GM19467 (cell line): Measurements from ENCODE around the gene PDX1.

ENCODE experiments used
- ATAC-seq: cut with Tn5 transposase; IDR thresholded peaks from one replicate; pipeline ENCODE4 v1.9.1; 2021; ENCODE audit warnings: mild to moderate bottlenecking, moderate library complexity; ENCODE audit not compliant: unreplicated experiment

Gene PDX1

DNA sequence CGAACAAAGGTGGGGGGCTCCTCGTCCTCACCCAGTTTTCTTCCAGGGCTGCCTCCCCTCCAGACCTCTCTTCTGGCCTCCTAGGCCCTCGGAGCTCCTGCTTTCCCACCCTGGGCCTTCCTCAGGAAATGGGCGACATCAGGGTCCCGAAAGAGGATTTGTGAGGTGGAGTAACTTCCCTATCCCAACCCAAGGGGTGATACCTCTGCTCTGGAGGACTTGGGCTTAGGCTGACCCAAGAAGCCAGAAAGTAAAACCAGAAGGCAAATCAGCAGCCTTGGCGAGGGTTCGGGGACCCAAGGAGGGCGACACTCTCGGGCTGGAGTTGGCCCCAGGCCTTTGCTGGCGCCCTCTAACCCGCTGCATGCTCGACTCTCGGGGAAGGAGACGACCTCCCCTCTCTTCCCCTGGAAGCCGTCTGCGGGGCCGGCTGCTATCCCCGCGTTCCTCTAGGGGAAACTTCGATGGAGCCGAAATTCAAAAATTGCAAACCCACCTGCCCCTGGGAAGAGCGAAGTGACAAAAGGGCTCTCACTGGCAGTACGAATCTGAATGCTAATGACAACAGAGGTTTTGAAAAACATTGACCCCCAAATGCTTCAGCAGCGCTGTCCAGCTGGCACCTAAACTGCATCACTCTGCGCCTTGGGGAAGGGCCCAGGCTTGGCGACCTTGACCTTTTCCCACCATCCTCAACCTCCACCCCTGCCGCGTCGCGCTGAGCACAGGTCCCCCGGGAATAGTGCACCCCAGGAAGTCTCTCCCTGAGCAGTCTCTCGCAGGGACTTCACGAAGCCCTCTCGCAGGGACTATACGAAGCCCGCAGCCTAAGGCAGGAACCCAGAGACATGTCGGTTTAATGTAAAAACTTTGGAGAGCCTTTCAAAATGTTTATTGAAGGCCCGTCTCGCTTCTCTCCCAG lies 2.4 kb downstream of the PDX1 start:
- ATAC-seq, result no peak

DNA sequence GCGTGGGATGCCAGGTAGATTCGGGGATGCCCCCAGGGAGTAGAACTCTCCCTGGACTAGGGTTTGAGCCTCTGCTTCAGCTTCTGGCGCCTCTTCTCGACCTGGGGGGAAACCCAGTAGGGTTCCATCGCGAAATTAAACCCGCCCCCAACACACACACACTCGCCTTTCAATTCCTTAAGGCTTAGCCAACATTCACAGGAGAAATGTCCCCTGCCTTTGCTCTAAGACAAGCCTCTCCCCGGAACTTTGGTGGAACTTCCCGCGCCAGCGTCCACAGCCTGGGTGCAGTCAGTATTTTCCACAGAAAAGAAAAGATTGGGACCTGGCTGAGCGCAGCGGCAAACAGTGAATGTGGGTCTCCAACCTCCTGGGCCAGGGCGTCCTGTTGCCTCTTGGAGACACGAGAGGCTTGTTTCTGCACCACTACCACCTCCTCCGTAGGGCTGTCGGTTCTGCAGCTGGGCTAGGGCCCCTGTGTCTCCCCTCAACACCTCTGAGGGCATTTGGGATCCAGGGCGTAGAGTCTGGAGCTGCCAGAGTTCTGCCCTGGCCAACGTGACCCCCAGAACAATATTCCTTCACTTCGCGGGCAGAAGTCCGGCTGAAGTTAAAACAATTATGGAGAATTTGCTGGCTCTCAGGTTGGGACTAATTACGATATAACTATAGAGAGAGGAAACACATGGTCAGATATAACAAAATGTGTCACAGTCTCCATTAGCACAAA lies 3.2 kb downstream of the PDX1 start:
- no peak for ATAC-seq

DNA sequence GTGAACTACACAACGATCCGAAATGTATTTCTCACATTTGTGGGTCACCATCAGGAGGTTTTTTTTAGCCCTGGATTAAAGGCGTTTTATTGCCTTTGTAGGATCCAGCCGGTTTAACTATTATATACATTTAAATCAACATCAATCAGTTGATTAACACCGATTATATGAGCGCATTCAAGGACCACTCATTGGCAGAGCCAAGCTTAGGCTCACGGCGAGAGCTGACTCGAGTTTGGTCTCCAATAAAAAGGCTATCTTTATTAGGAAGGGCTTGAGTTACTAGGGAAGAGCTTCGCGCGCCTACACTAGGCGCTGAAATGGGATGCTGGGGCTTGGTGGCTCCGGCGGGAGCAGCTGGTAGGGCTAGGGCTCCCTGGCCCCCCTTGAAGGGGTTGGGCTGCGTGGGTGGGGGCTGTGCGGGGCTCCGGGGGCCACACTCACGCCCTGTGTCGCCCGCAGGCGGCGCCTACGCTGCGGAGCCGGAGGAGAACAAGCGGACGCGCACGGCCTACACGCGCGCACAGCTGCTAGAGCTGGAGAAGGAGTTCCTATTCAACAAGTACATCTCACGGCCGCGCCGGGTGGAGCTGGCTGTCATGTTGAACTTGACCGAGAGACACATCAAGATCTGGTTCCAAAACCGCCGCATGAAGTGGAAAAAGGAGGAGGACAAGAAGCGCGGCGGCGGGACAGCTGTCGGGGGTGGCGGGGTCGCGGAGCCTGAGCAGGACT lies 4.2 kb downstream of the PDX1 start:
- ATAC-seq, result no peak

- ATAC-seq, result no peak
These were observed 4.8 kb downstream of the PDX1 start for GRCh38 chr13:27924529-27925141.

DNA sequence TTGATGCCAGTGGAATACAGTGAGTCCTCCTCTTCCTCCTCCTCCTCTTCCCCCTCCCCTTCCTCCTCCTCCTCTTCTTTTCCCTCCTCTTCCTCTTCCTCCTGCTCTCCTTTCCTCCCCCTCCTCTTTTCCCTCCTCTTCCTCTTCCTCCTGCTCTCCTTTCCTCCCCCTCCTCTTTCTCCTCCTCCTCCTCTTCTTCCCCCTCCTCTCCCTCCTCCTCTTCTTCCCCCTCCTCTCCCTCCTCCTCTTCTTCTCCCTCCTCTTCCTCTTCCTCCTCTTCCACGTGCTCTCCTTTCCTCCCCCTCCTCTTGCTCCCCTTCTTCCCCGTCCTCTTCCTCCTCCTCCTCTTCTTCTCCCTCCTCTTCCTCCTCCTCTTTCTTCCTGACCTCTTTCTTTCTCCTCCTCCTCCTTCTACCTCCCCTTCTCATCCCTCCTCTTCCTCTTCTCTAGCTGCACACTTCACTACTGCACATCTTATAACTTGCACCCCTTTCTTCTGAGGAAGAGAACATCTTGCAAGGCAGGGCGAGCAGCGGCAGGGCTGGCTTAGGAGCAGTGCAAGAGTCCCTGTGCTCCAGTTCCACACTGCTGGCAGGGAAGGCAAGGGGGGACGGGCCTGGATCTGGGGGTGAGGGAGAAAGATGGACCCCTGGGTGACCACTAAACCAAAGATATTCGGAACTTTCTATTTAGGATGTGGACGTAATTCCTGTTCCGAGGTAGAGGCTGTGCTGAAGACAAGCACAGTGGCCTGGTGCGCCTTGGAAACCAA lies 5.6 kb downstream of the PDX1 start:
- ATAC-seq, result no peak

DNA sequence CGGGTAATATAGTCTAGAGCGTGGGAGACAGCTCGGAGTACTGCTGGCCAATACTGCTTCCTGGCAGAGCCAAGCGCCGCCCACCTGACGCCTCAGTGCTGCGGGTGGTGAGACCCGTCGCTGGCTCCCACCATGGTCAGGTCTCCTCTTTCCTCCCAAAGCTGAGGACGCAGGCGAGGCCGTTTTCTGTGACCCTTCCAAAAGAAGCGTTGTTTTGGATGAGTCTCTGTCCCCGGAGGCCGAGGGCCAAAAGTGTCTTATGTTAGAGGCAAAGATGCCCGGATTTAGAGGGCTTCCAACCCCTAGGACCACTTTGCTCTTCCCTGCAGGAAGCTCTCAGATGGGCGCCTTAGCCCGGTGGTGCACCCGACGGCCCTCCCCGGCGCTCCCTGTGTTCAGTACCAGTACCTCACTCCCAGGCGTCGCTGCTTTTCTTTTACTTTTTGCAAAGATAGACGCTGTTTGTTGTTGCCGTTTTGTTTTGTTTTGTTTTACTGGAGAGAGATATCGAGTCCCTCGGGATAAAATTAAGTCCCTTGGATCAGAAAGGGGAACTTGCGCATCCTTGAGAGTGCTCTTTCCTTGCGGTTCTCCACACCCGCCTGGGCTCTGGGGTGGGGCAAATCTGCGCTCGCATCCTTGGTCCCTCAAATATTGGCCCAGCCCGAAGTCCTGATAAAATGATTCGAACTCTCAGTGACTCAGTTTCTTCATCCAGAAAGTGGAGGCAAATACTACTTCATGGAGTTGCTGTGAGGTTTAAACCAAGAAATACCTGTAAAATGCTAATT lies 7.0 kb downstream of the PDX1 start:
- ATAC-seq, result no peak

DNA sequence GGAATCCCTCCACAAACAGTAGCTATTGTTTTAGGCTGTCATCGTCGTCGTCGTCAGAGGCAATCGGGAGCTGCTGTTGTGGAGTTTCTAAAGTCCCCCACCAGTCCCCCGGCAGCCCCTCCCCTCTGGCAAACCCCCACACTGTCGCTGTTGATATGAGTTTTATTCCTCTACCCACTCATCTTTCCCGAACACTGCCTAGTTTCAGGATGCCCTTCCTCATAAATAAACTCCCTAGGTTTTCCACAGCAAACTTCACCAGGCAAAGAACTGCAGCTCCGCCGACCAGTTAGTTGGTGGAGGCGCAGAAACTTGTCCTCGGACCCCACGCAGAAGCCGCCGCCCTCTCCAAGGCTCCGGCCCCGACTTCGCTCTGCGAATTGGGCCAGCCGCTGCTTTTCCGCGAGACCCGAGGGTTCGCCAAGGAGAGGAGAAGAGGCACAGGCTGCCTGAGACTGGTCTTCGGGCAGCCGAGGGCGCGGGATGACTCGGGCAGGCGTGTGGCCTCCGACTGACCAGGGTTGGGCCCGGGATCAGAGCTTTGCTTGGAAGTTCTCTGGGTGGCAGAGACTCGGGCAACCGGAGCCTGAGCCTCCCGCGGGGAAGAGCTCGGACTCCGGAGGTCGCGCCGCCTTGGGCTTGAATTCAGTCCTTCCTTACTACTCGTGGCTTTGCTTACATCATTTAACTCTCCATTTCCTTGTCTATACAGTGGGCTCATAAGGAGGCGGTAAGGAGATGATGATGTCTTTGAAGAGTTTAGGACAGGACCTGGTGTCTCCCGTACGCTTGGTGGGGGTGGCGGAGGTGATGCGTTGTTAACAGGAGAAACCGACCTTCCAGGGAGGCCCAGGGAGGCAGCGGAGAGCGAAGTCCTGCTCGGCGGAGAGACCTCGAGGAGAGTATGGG lies 7.9 kb downstream of the PDX1 start:
- no peak for ATAC-seq

DNA sequence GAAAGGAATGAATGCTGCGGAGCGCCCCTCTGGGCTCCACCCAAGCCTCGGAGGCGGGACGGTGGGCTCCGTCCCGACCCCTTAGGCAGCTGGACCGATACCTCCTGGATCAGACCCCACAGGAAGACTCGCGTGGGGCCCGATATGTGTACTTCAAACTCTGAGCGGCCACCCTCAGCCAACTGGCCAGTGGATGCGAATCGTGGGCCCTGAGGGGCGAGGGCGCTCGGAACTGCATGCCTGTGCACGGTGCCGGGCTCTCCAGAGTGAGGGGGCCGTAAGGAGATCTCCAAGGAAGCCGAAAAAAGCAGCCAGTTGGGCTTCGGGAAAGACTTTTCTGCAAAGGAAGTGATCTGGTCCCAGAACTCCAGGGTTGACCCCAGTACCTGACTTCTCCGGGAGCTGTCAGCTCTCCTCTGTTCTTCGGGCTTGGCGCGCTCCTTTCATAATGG lies 8.6 kb downstream of the PDX1 start:
- no peak for ATAC-seq

- no peak for ATAC-seq
These were observed 9.3 kb downstream of the PDX1 start for GRCh38 chr13:27928805-27929753.

GRCh38 chr13:27929868-27930267 lies 10.1 kb downstream of the PDX1 start:
- ATAC-seq, result no peak

DNA sequence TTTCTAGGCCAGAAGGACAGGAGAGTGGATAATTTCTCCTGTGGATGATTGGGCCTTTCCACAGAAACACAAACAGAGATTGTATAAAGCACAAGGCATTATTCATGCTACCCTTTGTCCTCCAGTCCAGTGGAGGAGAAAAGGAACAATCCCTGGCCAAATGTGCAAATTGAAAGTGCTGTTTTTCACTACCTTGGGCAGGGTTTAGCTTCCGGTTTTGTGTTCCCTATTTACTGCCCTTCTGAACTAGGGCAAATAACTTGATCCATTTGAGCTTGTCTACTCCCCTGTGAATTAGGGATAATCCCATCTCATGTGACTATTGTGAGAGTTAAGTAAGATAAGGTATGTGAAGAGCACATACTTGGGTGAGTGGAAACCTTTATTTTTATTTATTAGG lies 13.3 kb downstream of the PDX1 start:
- ATAC-seq, result no peak

GRCh38 chr13:27933580-27934328 lies 14.0 kb downstream of the PDX1 start:
- no peak for ATAC-seq

DNA sequence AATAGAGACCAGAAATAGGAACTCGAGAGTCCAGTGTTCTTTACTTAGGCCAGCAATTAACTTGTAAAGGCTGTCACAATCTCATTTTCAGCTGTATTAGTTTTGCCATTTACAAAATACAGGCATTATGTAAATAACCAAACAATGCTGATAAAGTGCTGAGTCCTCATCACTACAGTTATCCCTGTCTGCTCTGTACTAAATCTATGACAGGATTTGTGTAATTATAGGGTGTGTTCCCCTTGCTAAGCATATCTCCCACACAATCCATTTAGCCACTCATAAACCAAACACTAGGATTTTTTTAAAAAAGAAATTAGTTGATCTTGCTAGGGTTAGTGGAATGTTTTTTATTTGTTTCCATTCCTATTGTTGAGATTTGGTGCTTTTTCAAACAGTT lies 23.2 kb downstream of the PDX1 start:
- no peak for ATAC-seq

DNA sequence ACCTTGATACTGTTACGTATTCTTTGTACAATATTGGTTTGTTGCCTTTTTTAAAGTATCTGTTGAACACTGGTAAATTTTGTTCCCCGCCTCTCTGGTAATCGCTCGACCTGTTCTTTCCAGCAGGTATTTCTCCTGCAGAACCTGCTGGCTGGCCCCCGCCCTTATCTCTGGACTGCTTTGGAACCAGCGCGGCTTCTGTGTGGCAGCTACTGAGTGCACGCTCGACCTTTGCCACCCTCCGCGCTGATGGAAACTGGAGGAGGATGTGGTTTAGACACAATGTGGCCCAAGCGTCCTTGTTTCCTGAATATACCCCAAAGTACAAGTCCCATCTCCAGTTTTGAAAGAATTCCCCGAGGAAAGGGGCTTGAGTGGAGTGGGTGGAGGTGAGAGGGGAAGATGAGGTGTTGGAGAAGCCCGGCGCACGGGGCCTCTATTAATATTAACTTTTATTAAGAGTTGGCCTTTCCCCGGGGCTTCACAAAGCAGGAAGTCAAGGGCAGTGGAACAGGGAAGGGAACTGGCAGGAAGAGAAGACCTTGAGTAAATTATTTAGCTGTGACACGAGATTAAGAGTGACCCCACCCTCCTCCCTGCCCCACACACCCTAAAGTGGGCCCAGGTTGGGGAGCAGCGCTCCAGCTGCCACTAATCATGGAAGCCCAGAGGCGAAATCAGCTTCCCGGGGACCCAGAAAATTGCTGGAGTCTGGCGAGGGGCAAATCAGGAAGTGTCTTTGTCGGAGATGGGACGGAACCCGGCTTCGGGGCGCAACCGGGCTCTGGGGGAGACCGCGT lies 33.3 kb downstream of the PDX1 start:
- ATAC-seq, result peak; percentile 26

DNA sequence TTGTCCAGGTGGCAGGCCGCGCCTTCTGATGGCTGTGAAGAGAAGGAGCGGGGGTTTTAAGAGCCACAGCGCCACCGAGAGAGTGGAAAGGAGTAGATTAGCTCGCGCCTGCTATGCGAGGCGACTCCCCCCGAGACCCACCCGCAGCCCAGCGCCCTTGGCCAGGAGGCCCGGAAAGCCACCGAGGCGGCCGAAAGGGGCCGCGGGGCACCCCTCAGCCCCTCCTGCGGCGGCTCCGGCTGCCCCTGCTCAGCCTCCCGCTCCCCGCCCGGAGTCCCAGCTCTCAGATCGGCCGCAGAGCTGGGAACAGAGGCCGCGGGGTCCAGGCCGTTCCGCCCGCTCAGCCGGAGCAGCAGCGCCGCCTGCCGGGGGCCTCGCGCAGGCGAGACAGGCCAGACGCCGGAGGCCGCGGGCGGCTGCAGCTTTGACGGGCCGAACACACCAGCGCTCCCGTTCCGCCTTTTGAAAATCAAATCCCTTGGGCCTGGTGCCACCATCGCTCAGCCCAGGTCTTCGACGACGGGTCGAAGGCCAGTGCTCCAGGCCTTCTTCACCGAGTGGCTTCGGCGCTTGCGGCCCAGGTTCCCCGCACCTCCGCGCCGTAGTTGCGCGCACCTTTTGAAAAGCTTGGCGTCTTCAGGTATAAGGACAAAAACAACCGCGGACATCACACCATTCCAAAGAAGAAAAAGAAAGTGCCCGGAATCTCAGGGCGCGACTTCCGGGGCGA lies 34.0 kb downstream of the PDX1 start:
- peak; percentile 83 for ATAC-seq
